OCI-LY7 (cell line): ENCODE measurements around the gene PDXDC1.
"Not testable (repeated sequence)": the region's sequence is repeated elsewhere in the genome, so short reads cannot be mapped to it uniquely, and the experiment has no call there.

Source experiments
- EZH2phosphoT487 ChIP-seq: fragments of 200-600 bp; sonication (generic); IDR thresholded peaks from 2 replicates; pipeline ENCODE4 v1.6.1; 2018; ENCODE audit warnings: low read depth, borderline replicate concordance, mild to moderate bottlenecking, mixed run types, antibody characterized with exemption, low read length, moderate library complexity, mixed read lengths
- TF ChIP-seq, protein P1 (sequence below): fragments of 200-600 bp; sonication (generic); conservative IDR thresholded peaks from 2 replicates; pipeline ENCODE4 v1.5.1; 2014; ENCODE audit warnings: mild to moderate bottlenecking, antibody characterized with exemption, low read length, moderate library complexity, mixed read lengths

DNA sequence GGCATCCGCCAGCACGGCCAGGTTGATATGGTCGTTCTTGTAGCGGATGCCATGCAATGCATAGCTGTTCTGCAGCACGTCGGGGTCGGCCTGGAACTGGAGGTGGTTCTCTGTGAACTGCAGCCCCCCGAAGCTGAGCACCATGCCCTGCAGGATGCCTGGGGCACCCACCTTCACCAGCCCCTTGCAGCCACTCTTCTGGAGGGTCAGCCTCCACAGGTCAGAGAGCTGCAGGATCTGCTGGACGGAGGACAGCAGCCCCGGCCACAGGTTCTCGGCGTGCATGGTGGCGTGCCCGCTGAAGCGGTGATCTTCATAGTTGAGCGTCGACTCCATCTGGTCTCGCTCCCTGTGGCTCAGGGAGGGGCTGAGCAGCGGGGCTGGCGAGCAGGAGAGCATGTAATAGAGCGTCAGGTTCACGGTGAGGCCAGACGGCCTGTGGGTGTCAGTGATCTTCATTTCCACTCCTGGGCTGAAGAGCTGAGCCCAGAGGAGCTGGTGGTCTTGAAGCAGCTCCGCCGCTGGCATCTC is 13.9 kb downstream of the PDXDC1 start:
- TF ChIP-seq, protein P1, sequence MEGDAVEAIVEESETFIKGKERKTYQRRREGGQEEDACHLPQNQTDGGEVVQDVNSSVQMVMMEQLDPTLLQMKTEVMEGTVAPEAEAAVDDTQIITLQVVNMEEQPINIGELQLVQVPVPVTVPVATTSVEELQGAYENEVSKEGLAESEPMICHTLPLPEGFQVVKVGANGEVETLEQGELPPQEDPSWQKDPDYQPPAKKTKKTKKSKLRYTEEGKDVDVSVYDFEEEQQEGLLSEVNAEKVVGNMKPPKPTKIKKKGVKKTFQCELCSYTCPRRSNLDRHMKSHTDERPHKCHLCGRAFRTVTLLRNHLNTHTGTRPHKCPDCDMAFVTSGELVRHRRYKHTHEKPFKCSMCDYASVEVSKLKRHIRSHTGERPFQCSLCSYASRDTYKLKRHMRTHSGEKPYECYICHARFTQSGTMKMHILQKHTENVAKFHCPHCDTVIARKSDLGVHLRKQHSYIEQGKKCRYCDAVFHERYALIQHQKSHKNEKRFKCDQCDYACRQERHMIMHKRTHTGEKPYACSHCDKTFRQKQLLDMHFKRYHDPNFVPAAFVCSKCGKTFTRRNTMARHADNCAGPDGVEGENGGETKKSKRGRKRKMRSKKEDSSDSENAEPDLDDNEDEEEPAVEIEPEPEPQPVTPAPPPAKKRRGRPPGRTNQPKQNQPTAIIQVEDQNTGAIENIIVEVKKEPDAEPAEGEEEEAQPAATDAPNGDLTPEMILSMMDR, result not testable (repeated sequence)
- not testable (repeated sequence) for TF ChIP-seq EZH2phosphoT487
